Measurements from ENCODE around the gene TMPRSS11F. TPM values are rescaled to one million over a fixed set of nuclear protein-coding genes. Genes with fewer than 3 reads are reported as not detected.

The TMPRSS11F gene
- total RNA-seq, 1 experiment from 2014 or later = not detected

- H3K9me3 ChIP-seq (ENCODE audit: control insufficient read depth in 1 of 2, insufficient read depth in 1 of 2, low read depth in 1 of 2, low read length in 2 of 2) = no peaks in the 10 kb centered on the region
- H3K79me2 ChIP-seq (ENCODE audit: insufficient read depth, low read length) = no peaks in the 10 kb centered on the region
- DNase-seq (ENCODE audit: low read depth, low spot score) (no peak), ATAC-seq (no peak)
- ChIA-PET CTCF (no interaction called here), RAD21 (ENCODE audit: low non-redundant PET in 1 of 2, low total read pairs in 2 of 2, uncharacterized antibody in 2 of 2, unreplicated experiment in 2 of 2) (no interaction called here), POLR2A (no interaction called here)
- no peaks in the 10 kb centered on the region for H4K20me1 ChIP-seq (ENCODE audit: insufficient read depth)
- BruUV-seq (replicated peaks) = no TSS peak
- H3K36me3 ChIP-seq (ENCODE audit: control insufficient read depth in 1 of 2, insufficient read depth in 2 of 2, low read length in 2 of 2) = no peaks in the 10 kb centered on the region
- no peaks in the 10 kb centered on the region for H3K4me1 ChIP-seq (ENCODE audit: control insufficient read depth in 1 of 2, insufficient read depth in 2 of 2, low read length in 2 of 2)
- no peak overlapping the region for H3K27ac ChIP-seq (ENCODE audit: low read depth, low read length)
- no peak for TF ChIP-seq EZH2 (IDR thresholded peaks at IDR 0.05)
- H3K4me3 ChIP-seq (replicated peaks in 1 of 2; ENCODE audit: low read depth in 1 of 2, low read length in 2 of 2) = no peak overlapping the region
- H3K9ac ChIP-seq (ENCODE audit: low read length) = no peak overlapping the region
- no peak overlapping the region for H2AFZ ChIP-seq (ENCODE audit: low read depth, low read length, poor library complexity, severe bottlenecking)
- no peak overlapping the region for H3K4me2 ChIP-seq (ENCODE audit: low read length)
- intact Hi-C loops (cut with micrococcal nuclease) = no loop called here
- H3K9me2 ChIP-seq (ENCODE audit: insufficient read depth) = no peaks in the 10 kb centered on the region
- no peaks in the 10 kb centered on the region for H3K27me3 ChIP-seq (ENCODE audit: insufficient read depth, low read length)
These were observed 5.4 kb downstream of the TMPRSS11F start for GRCh38 chr4:68124262-68124661.

- Histone ChIP-seq H3K36me3 (ENCODE audit: control insufficient read depth in 1 of 2, insufficient read depth in 2 of 2, low read length in 2 of 2) (no peaks in the 10 kb centered on the region), H3K27me3 (ENCODE audit: insufficient read depth, low read length) (no peaks in the 10 kb centered on the region), H3K4me1 (ENCODE audit: control insufficient read depth in 1 of 2, insufficient read depth in 2 of 2, low read length in 2 of 2) (no peaks in the 10 kb centered on the region), H3K4me3 (replicated peaks in 1 of 2; ENCODE audit: low read depth in 1 of 2, low read length in 2 of 2) (no peak overlapping the region), H3K9me2 (ENCODE audit: insufficient read depth) (no peaks in the 10 kb centered on the region), H2AFZ (ENCODE audit: low read depth, low read length, poor library complexity, severe bottlenecking) (no peak overlapping the region), H3K9ac (ENCODE audit: low read length) (no peak overlapping the region), H3K27ac (ENCODE audit: low read depth, low read length) (no peak overlapping the region), H4K20me1 (ENCODE audit: insufficient read depth) (no peaks in the 10 kb centered on the region), H3K4me2 (ENCODE audit: low read length) (no peak overlapping the region), H3K79me2 (ENCODE audit: insufficient read depth, low read length) (no peaks in the 10 kb centered on the region), H3K9me3 (ENCODE audit: control insufficient read depth in 1 of 2, insufficient read depth in 1 of 2, low read depth in 1 of 2, low read length in 2 of 2) (no peaks in the 10 kb centered on the region)
- ChIA-PET POLR2A (no interaction called here), CTCF (no interaction called here), RAD21 (ENCODE audit: low non-redundant PET in 1 of 2, low total read pairs in 2 of 2, uncharacterized antibody in 2 of 2, unreplicated experiment in 2 of 2) (no interaction called here)
- intact Hi-C loops (cut with micrococcal nuclease) = no loop called here
- no TSS peak for BruUV-seq (replicated peaks)
- ATAC-seq = no peak
- TF ChIP-seq FOSL1 (IDR thresholded peaks at IDR 0.05; ENCODE audit: low read depth) (no peak), EGR1 (IDR thresholded peaks at IDR 0.05; ENCODE audit: low read depth) (no peak), ZNF274 (IDR thresholded peaks at IDR 0.05; ENCODE audit: low read depth, low read length) (no peak), SIN3A (IDR thresholded peaks at IDR 0.05; ENCODE audit: low read depth) (no peak), CTCF (IDR thresholded peaks at IDR 0.05 in 2 of 3, conservative IDR thresholded peaks at IDR 0.05 in 1 of 3; ENCODE audit: borderline replicate concordance in 1 of 3, insufficient read depth in 1 of 3, low read depth in 2 of 3, low read length in 2 of 3) (no peak), TCF7L2 (IDR thresholded peaks at IDR 0.05; ENCODE audit: borderline replicate concordance, extremely low read depth, insufficient read depth, insufficient read length) (no peak), JUND (IDR thresholded peaks at IDR 0.05) (no peak), EZH2 (IDR thresholded peaks at IDR 0.05) (no peak), POLR2A (IDR thresholded peaks at IDR 0.05; ENCODE audit: borderline replicate concordance, extremely low read depth, insufficient read depth, insufficient read length) (no peak), ZFX (IDR thresholded peaks at IDR 0.05) (no peak), CBX3 (IDR thresholded peaks at IDR 0.05; ENCODE audit: low read depth) (no peak), ELF1 (IDR thresholded peaks at IDR 0.05; ENCODE audit: borderline replicate concordance, low read depth) (no peak), EZH2phosphoT487 (IDR thresholded peaks at IDR 0.05; ENCODE audit: borderline replicate concordance) (no peak), ATF3 (IDR thresholded peaks at IDR 0.05) (no peak), CEBPB (IDR thresholded peaks at IDR 0.05; ENCODE audit: low read depth) (no peak), MAX (IDR thresholded peaks at IDR 0.05) (no peak), SRF (IDR thresholded peaks at IDR 0.05; ENCODE audit: low read depth) (no peak), REST (IDR thresholded peaks at IDR 0.05; ENCODE audit: low read depth) (no peak), POLR2AphosphoS5 (IDR thresholded peaks at IDR 0.05; ENCODE audit: low read depth, low read length) (no peak)
- DNase-seq (ENCODE audit: low read depth, low spot score) = no peak
These were observed 6.1 kb downstream of the TMPRSS11F start for GRCh38 chr4:68123525-68123924.

Measured in HCT116 (cell line).